ENCODE results near the gene NFIA.

NFIA gene

DNA sequence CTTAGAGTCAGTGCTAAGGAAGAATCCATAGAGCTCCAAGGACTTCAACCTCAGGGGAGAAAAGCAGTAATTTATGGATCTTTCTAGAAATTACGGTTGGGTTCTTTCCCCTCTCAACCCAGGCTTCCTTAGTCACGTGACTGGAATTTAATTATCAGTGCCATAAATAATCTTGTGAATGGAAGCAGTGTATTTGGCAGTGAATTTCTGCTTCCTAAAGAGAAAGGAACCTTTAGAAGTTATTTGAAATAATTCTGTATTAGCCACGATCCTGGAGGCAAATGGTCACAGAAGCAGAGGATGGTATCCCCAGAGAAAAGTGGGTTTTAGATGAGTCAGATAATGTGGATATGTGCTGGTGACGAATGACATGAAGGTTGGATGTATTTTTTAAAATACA is 89.6 kb downstream of the NFIA start:
- no peak overlapping the region for H2BK120ac ChIP-seq (ENCODE audit: low read depth, low read length)
- no peak overlapping the region for H3K9ac ChIP-seq (ENCODE audit: low read depth, low read length, poor library complexity)
- WGBS, 2 donors (ENCODE audit: extremely low coverage in 2 of 2, insufficient read length in 2 of 2, insufficient replicate concordance in 1 of 2), result no CpG with 5 or more reads among the region's 4 CpGs
- no peaks in the 10 kb centered on the region for H3K79me1 ChIP-seq (ENCODE audit: low read depth, low read length)
- no peak for DNase-seq (ENCODE audit: low spot score)
- H3K9me3 ChIP-seq (replicated peaks in 1 of 2; ENCODE audit: control insufficient read depth in 2 of 2, insufficient read depth in 1 of 2, low read depth in 1 of 2, low read length in 2 of 2), result no peaks in the 10 kb centered on the region
- no peaks in the 10 kb centered on the region for H3K36me3 ChIP-seq (replicated peaks in 1 of 2; ENCODE audit: control insufficient read depth in 2 of 2, insufficient read depth in 2 of 2, low read length in 2 of 2)
- H2AFZ ChIP-seq (ENCODE audit: low read length), result no peak overlapping the region
- H3K4me3 ChIP-seq (ENCODE audit: low read length in 2 of 2), result no peak overlapping the region
- H2BK5ac ChIP-seq (ENCODE audit: low read length), result no peak overlapping the region
- no peaks in the 10 kb centered on the region for H3K27me3 ChIP-seq (ENCODE audit: control insufficient read depth in 3 of 3, insufficient read depth in 3 of 3, low read depth in 1 of 3, low read length in 3 of 3)
- H3K4ac ChIP-seq (ENCODE audit: low read length), result no peak overlapping the region
- no peak overlapping the region for H3K18ac ChIP-seq (ENCODE audit: low read length)
- H2AK5ac ChIP-seq (ENCODE audit: low read depth, low read length), result no peak overlapping the region
- H3K14ac ChIP-seq (ENCODE audit: low read length), result no peak overlapping the region
- no peak overlapping the region for H3K23ac ChIP-seq (ENCODE audit: low read depth, low read length, poor library complexity)
- no peak overlapping the region for H3K27ac ChIP-seq (replicated peaks; ENCODE audit: low read length)
- H2BK12ac ChIP-seq (ENCODE audit: low read length), result no peak overlapping the region
- no peak overlapping the region for H3K4me2 ChIP-seq (ENCODE audit: insufficient read depth, low read length, poor library complexity, severe bottlenecking)
- no peak overlapping the region for H4K8ac ChIP-seq (ENCODE audit: low read depth, low read length)
- no peaks in the 10 kb centered on the region for H3K4me1 ChIP-seq (ENCODE audit: control insufficient read depth in 2 of 2, insufficient read depth in 1 of 2, low read depth in 1 of 2, low read length in 2 of 2)
- no peak overlapping the region for H4K91ac ChIP-seq (ENCODE audit: low read depth, low read length, poor library complexity)
- H2BK15ac ChIP-seq (ENCODE audit: low read length), result no peak overlapping the region

DNA sequence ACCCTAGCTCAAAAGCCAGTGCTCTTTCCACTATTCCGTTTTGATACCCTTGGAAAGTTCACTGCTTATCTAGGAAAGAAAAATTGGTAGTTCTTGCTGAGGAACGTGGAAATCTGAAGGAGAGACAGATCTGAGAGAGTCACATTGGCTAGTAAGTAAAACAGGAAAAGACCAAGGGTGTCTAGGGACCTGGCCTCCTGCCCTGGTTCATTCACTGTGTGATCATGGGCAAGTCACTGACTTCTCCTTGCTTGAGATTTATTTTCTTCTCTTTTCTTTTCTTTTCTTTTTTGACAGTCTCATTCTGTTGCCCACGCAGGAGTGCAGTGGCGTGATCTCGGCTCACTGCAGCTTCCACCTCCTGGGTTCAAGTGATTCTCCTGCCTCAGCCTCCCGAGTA is 90.8 kb downstream of the NFIA start:
- no peak for DNase-seq (ENCODE audit: low spot score)
- Histone ChIP-seq H2BK12ac (ENCODE audit: low read length) (no peak overlapping the region), H3K36me3 (replicated peaks in 1 of 2; ENCODE audit: control insufficient read depth in 2 of 2, insufficient read depth in 2 of 2, low read length in 2 of 2) (no peaks in the 10 kb centered on the region), H3K4me3 (ENCODE audit: low read length in 2 of 2) (no peak overlapping the region), H3K4ac (ENCODE audit: low read length) (no peak overlapping the region), H2BK15ac (ENCODE audit: low read length) (no peak overlapping the region), H2BK5ac (ENCODE audit: low read length) (peak overlapping the region; percentile 19), H3K4me2 (ENCODE audit: insufficient read depth, low read length, poor library complexity, severe bottlenecking) (no peak overlapping the region), H3K9me3 (replicated peaks in 1 of 2; ENCODE audit: control insufficient read depth in 2 of 2, insufficient read depth in 1 of 2, low read depth in 1 of 2, low read length in 2 of 2) (no peaks in the 10 kb centered on the region), H3K9ac (ENCODE audit: low read depth, low read length, poor library complexity) (no peak overlapping the region), H3K18ac (ENCODE audit: low read length) (no peak overlapping the region), H3K14ac (ENCODE audit: low read length) (no peak overlapping the region), H2BK120ac (ENCODE audit: low read depth, low read length) (no peak overlapping the region), H4K8ac (ENCODE audit: low read depth, low read length) (no peak overlapping the region), H3K27ac (replicated peaks; ENCODE audit: low read length) (no peak overlapping the region), H2AK5ac (ENCODE audit: low read depth, low read length) (no peak overlapping the region), H4K91ac (ENCODE audit: low read depth, low read length, poor library complexity) (no peak overlapping the region), H3K23ac (ENCODE audit: low read depth, low read length, poor library complexity) (no peak overlapping the region), H3K4me1 (ENCODE audit: control insufficient read depth in 2 of 2, insufficient read depth in 1 of 2, low read depth in 1 of 2, low read length in 2 of 2) (no peaks in the 10 kb centered on the region), H2AFZ (ENCODE audit: low read length) (no peak overlapping the region), H3K27me3 (ENCODE audit: control insufficient read depth in 3 of 3, insufficient read depth in 3 of 3, low read depth in 1 of 3, low read length in 3 of 3) (no peaks in the 10 kb centered on the region), H3K79me1 (ENCODE audit: low read depth, low read length) (no peaks in the 10 kb centered on the region)
- no CpG with 5 or more reads among the region's 6 CpGs for WGBS, 2 donors (ENCODE audit: extremely low coverage in 2 of 2, insufficient read length in 2 of 2, insufficient replicate concordance in 1 of 2)

DNA sequence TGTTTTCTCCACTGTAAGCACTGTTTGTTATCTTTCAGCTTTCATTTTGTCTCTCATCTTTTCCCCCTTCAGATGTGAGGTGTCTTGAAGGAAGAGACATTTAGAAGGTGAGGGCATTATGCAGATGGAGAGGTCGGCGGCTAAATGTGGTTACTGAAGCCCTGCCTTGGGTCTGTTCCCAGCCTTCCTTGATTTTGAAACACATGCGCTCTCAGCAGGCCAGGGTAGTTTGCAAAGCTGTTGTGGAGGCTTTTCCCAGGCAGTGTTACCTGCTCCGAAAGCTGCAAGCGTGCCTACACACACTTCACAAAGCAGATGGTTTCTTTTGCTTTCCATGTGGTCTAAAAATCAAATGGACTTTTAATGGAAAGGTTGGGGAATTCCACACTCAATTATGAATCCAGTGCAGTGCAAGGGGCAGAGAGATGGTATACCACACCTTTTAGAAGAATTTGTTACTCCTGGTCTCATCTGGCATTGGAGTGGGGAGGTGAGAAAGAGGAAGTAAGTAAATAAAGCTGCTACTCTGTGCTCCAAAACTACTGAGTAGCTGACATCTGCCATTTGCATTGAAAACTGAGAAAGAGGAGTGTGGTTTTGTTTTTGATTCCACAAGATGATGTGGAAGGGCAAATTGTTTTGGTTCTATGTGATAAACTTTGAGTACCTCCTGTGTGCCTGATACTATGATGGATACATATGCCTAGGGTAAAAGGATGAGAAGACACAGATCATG is 91.9 kb downstream of the NFIA start:
- no peak overlapping the region for H3K9ac ChIP-seq (ENCODE audit: low read depth, low read length, poor library complexity)
- no peak overlapping the region for H2BK120ac ChIP-seq (ENCODE audit: low read depth, low read length)
- H3K4me2 ChIP-seq (ENCODE audit: insufficient read depth, low read length, poor library complexity, severe bottlenecking), result no peak overlapping the region
- no peak overlapping the region for H2BK12ac ChIP-seq (ENCODE audit: low read length)
- H3K36me3 ChIP-seq (replicated peaks in 1 of 2; ENCODE audit: control insufficient read depth in 2 of 2, insufficient read depth in 2 of 2, low read length in 2 of 2), result no peaks in the 10 kb centered on the region
- H4K91ac ChIP-seq (ENCODE audit: low read depth, low read length, poor library complexity), result no peak overlapping the region
- no peak overlapping the region for H2AK5ac ChIP-seq (ENCODE audit: low read depth, low read length)
- H3K23ac ChIP-seq (ENCODE audit: low read depth, low read length, poor library complexity), result no peak overlapping the region
- no peaks in the 10 kb centered on the region for H3K79me1 ChIP-seq (ENCODE audit: low read depth, low read length)
- H3K4ac ChIP-seq (ENCODE audit: low read length), result no peak overlapping the region
- H3K18ac ChIP-seq (ENCODE audit: low read length), result no peak overlapping the region
- H2BK5ac ChIP-seq (ENCODE audit: low read length), result no peak overlapping the region
- H2AFZ ChIP-seq (ENCODE audit: low read length), result no peak overlapping the region
- H3K4me3 ChIP-seq (ENCODE audit: low read length in 2 of 2), result no peak overlapping the region
- DNase-seq (ENCODE audit: low spot score), result no peak
- H3K4me1 ChIP-seq (ENCODE audit: control insufficient read depth in 2 of 2, insufficient read depth in 1 of 2, low read depth in 1 of 2, low read length in 2 of 2), result no peaks in the 10 kb centered on the region
- no peaks in the 10 kb centered on the region for H3K27me3 ChIP-seq (ENCODE audit: control insufficient read depth in 3 of 3, insufficient read depth in 3 of 3, low read depth in 1 of 3, low read length in 3 of 3)
- WGBS, 2 donors (ENCODE audit: extremely low coverage in 2 of 2, insufficient read length in 2 of 2, insufficient replicate concordance in 1 of 2), result no CpG with 5 or more reads among the region's 5 CpGs
- H3K9me3 ChIP-seq (replicated peaks in 1 of 2; ENCODE audit: control insufficient read depth in 2 of 2, insufficient read depth in 1 of 2, low read depth in 1 of 2, low read length in 2 of 2), result no peaks in the 10 kb centered on the region
- no peak overlapping the region for H3K14ac ChIP-seq (ENCODE audit: low read length)
- no peak overlapping the region for H2BK15ac ChIP-seq (ENCODE audit: low read length)
- H4K8ac ChIP-seq (ENCODE audit: low read depth, low read length), result no peak overlapping the region
- H3K27ac ChIP-seq (replicated peaks; ENCODE audit: low read length), result no peak overlapping the region

DNA sequence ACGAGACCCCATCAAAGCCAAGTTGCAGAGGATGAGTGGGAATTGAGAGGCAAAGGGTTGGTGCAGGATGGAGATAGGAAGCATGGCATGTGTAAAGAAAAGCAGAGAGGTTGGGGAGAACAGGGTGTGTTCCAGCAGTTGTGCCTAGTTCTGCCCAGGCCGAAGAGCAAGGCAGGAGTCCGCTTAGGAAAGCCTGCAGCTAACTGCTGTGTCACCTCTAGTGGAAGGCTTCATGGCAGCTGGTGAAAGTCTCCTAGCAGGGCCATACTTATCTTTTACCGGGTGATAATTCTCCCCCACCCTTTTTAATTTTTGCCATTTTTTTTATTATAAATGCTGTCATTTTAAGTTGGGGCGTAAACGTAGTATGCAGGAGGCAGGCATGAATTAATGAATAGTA is 93.6 kb downstream of the NFIA start:
- no peaks in the 10 kb centered on the region for H3K36me3 ChIP-seq (replicated peaks in 1 of 2; ENCODE audit: control insufficient read depth in 2 of 2, insufficient read depth in 2 of 2, low read length in 2 of 2)
- H2AFZ ChIP-seq (ENCODE audit: low read length), result no peak overlapping the region
- H3K23ac ChIP-seq (ENCODE audit: low read depth, low read length, poor library complexity), result no peak overlapping the region
- no peak overlapping the region for H3K4ac ChIP-seq (ENCODE audit: low read length)
- H2BK120ac ChIP-seq (ENCODE audit: low read depth, low read length), result no peak overlapping the region
- H3K14ac ChIP-seq (ENCODE audit: low read length), result no peak overlapping the region
- no peak overlapping the region for H3K9ac ChIP-seq (ENCODE audit: low read depth, low read length, poor library complexity)
- DNase-seq (ENCODE audit: low spot score), result no peak
- H2BK5ac ChIP-seq (ENCODE audit: low read length), result no peak overlapping the region
- no peaks in the 10 kb centered on the region for H3K79me1 ChIP-seq (ENCODE audit: low read depth, low read length)
- H4K8ac ChIP-seq (ENCODE audit: low read depth, low read length), result no peak overlapping the region
- H3K27me3 ChIP-seq (ENCODE audit: control insufficient read depth in 3 of 3, insufficient read depth in 3 of 3, low read depth in 1 of 3, low read length in 3 of 3), result no peaks in the 10 kb centered on the region
- no peak overlapping the region for H2AK5ac ChIP-seq (ENCODE audit: low read depth, low read length)
- no peak overlapping the region for H2BK15ac ChIP-seq (ENCODE audit: low read length)
- no peaks in the 10 kb centered on the region for H3K4me1 ChIP-seq (ENCODE audit: control insufficient read depth in 2 of 2, insufficient read depth in 1 of 2, low read depth in 1 of 2, low read length in 2 of 2)
- H3K27ac ChIP-seq (replicated peaks; ENCODE audit: low read length), result no peak overlapping the region
- no peak overlapping the region for H2BK12ac ChIP-seq (ENCODE audit: low read length)
- H3K18ac ChIP-seq (ENCODE audit: low read length), result no peak overlapping the region
- H3K9me3 ChIP-seq (replicated peaks in 1 of 2; ENCODE audit: control insufficient read depth in 2 of 2, insufficient read depth in 1 of 2, low read depth in 1 of 2, low read length in 2 of 2), result no peaks in the 10 kb centered on the region
- no peak overlapping the region for H3K4me3 ChIP-seq (ENCODE audit: low read length in 2 of 2)
- no peak overlapping the region for H4K91ac ChIP-seq (ENCODE audit: low read depth, low read length, poor library complexity)
- no CpG with 5 or more reads among the region's 6 CpGs for WGBS, 2 donors (ENCODE audit: extremely low coverage in 2 of 2, insufficient read length in 2 of 2, insufficient replicate concordance in 1 of 2)
- no peak overlapping the region for H3K4me2 ChIP-seq (ENCODE audit: insufficient read depth, low read length, poor library complexity, severe bottlenecking)
